GM19043 (cell line): ENCODE measurements around the gene CIDEB.

Experiments used
- ATAC-seq: cut with Tn5 transposase; IDR thresholded peaks from one replicate; pipeline ENCODE4 v1.9.1; 2021; ENCODE audit warnings: low read depth; ENCODE audit not compliant: unreplicated experiment

CIDEB gene

GRCh38 chr14:24258119-24258518 is 49.7 kb downstream of the CIDEB start:
- ATAC-seq = no peak

GRCh38 chr14:24256960-24257359 is 50.8 kb downstream of the CIDEB start:
- ATAC-seq = no peak

GRCh38 chr14:24255931-24256711 is 51.7 kb downstream of the CIDEB start:
- ATAC-seq = no peak

- no peak for ATAC-seq
Observed at GRCh38 chr14:24255438-24255837, 52.3 kb downstream of the CIDEB start.
